ENCODE measurements around the gene LRRC56. TPM values are rescaled to one million over a fixed set of nuclear protein-coding genes. Genes with fewer than 3 reads are reported as not detected.

Gene LRRC56
- total RNA-seq, 4 donors from 2014 or later, result 0.13 to 0.69 (median 0.20) TPM; not detected in 1

GRCh38 chr11:574632-575312 lies 37.4 kb downstream of the LRRC56 start:
- Histone ChIP-seq H3K4me1 (peaks cover 0 to 47% (median 38%) of the 10 kb centered on the region in 3 donors), H3K9me3 (no peaks in the 10 kb centered on the region), H3K36me3 (no peaks in the 10 kb centered on the region), H3K27ac (peak overlapping the region in 3 of 4 donors; percentile 83 to 87 (median 85)), H3K4me3 (peak overlapping the region; percentile 39 to 88), H3K27me3 (no peaks in the 10 kb centered on the region)
- WGBS, 2 donors (ENCODE audit: low coverage in 1 of 2), result 34% methylated on average over 18 of the region's 25 CpGs; no CpG with 5 or more reads in 1 of the 2 donors
- TF ChIP-seq EP300 (IDR thresholded peaks at IDR 0.05), result no peak
- TF ChIP-seq POLR2AphosphoS5 (IDR thresholded peaks at IDR 0.05), result no peak
- no peak for TF ChIP-seq POLR2A (IDR thresholded peaks at IDR 0.05)
- no peak for TF ChIP-seq CTCF (IDR thresholded peaks at IDR 0.05)
- ATAC-seq, result no peak

- ATAC-seq, result peak; percentile 46
- peaks cover 0 to 54% (median 44%) of the 10 kb centered on the region in 3 donors for H3K4me1 ChIP-seq
- TF ChIP-seq EP300 (IDR thresholded peaks at IDR 0.05) (no peak), POLR2A (IDR thresholded peaks at IDR 0.05) (peak; percentile 22 to 35), POLR2AphosphoS5 (IDR thresholded peaks at IDR 0.05) (no peak), CTCF (IDR thresholded peaks at IDR 0.05) (peak in 1 of 4 experiments; percentile 28)
- WGBS, 2 donors (ENCODE audit: low coverage in 1 of 2), result 0% methylated on average over 6 of the region's 81 CpGs; no CpG with 5 or more reads in 1 of the 2 donors
- no peaks in the 10 kb centered on the region for H3K9me3 ChIP-seq
- no peaks in the 10 kb centered on the region for H3K27me3 ChIP-seq
- H3K4me3 ChIP-seq, result peak overlapping the region; percentile 39 to 88
- no peaks in the 10 kb centered on the region for H3K36me3 ChIP-seq
- H3K27ac ChIP-seq, result peak overlapping the region in 3 of 4 donors; percentile 83 to 87 (median 85)
Observed at GRCh38 chr11:575313-575995, 38.1 kb downstream of the LRRC56 start.

DNA sequence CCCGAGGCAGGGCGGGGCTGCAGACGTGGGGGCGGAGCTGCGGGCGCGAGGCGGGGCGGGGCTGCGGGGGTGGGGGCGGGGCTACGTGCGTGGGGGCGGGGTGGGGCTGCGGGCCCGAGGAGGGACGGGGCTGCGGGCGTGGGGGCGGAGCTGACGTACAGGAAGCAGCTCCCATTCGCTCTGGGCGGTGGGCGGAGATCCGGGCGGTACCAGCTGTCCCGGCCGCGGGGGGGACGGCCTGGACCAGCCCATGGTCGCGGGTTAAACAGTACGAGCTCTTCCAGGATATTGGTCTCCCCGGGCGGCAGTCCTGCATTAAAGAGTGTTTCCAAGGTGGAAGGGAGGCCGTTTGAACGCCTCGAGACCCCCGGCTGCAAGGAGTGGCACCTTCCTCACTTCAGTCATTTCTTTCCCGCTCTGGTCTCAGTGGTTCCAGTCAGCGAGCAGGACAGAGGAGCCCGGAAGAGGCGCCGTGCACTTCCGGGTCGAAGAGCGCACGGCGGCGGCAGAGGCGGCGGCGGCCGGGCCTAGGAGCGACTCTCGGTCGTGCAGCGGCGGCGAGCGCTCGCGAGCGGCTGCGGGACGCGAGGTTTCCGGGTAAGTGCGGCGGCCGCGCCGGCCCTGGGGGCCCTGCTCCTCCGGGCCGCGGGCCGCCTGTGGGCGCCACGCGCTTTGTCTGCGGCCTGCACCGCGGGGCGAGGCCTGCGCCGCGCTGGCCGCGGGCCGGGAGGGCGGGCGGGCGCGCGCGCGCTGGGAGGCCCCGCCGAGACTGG lies 38.9 kb downstream of the LRRC56 start, which contains the start of gene PHRF1:
PHRF1 (plus strand) TSS at position 475 of the 773 bp plus-strand sequence. CDS start 5,043 bp downstream, outside the sequence.
- 0% methylated on average over 1 of the region's 99 CpGs; no CpG with 5 or more reads in 1 of the 2 donors for WGBS, 2 donors (ENCODE audit: low coverage in 1 of 2)
- peak; percentile 95 for ATAC-seq
- peaks cover 0 to 60% (median 45%) of the 10 kb centered on the region in 3 donors for H3K4me1 ChIP-seq

More for the DNA sequence above, 38.9 kb downstream of the LRRC56 start, which contains the start of gene PHRF1:
- Histone ChIP-seq H3K9me3 (no peaks in the 10 kb centered on the region), H3K27ac (peak within 1 kb of the TSS; percentile 76 to 97 (median 91)), H3K27me3 (no peaks in the 10 kb centered on the region), H3K4me3 (peak within 1 kb of the TSS; percentile 77 to 88), H3K36me3 (peaks cover 0 to under 1% of the 10 kb centered on the region in 2 donors)
- peak; percentile 78 to 80 for TF ChIP-seq POLR2A (IDR thresholded peaks at IDR 0.05)
- peak in 1 of 4 experiments; percentile 31 for TF ChIP-seq CTCF (IDR thresholded peaks at IDR 0.05)
- TF ChIP-seq EP300 (IDR thresholded peaks at IDR 0.05), result no peak
- TF ChIP-seq POLR2AphosphoS5 (IDR thresholded peaks at IDR 0.05), result peak; percentile 76

All from gastroesophageal sphincter (tissue), 4 donors.